Vagina (tissue), 2 donors: ENCODE results near the gene VAX1.

ENCODE experiments used
- POLR2AphosphoS5 ChIP-seq, 2 donors: sonication (generic); formaldehyde crosslinking; IDR thresholded peaks; one replicate each; pipeline ENCODE4 v1.9.0; 2017; ENCODE audit warnings: antibody characterized with exemption in 2 of 2, mild to moderate bottlenecking in 2 of 2, low read depth in 1 of 2; ENCODE audit not compliant: insufficient read depth in 1 of 2
- TF ChIP-seq, protein P1 (sequence below), 3 experiments: fragments of 450-650 bp in 2 of 3; fragments of 200-600 bp in 1 of 3; sonication (generic) in 1 of 3; IDR thresholded peaks; one replicate each; pipeline ENCODE4 v1.5.1; 2017 to 2019; ENCODE audit warnings: antibody characterized with exemption in 3 of 3, mild to moderate bottlenecking in 2 of 3, moderate library complexity in 2 of 3

GRCh38 chr10:117184296-117184695, 46.2 kb upstream of the VAX1 start:
- no peak for TF ChIP-seq POLR2AphosphoS5 (IDR thresholded peaks at IDR 0.05; ENCODE audit: insufficient read depth in 1 of 2, low read depth in 1 of 2)
- TF ChIP-seq, protein P1, sequence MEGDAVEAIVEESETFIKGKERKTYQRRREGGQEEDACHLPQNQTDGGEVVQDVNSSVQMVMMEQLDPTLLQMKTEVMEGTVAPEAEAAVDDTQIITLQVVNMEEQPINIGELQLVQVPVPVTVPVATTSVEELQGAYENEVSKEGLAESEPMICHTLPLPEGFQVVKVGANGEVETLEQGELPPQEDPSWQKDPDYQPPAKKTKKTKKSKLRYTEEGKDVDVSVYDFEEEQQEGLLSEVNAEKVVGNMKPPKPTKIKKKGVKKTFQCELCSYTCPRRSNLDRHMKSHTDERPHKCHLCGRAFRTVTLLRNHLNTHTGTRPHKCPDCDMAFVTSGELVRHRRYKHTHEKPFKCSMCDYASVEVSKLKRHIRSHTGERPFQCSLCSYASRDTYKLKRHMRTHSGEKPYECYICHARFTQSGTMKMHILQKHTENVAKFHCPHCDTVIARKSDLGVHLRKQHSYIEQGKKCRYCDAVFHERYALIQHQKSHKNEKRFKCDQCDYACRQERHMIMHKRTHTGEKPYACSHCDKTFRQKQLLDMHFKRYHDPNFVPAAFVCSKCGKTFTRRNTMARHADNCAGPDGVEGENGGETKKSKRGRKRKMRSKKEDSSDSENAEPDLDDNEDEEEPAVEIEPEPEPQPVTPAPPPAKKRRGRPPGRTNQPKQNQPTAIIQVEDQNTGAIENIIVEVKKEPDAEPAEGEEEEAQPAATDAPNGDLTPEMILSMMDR (IDR thresholded peaks at IDR 0.05): no peak
